ENCODE measurements around the gene KLHL7. TPM values are rescaled to one million over a fixed set of nuclear protein-coding genes. Genes with fewer than 3 reads are reported as not detected.

Gene KLHL7
- total RNA-seq, 1 donor from 2014 or later, result 16.4 TPM

DNA sequence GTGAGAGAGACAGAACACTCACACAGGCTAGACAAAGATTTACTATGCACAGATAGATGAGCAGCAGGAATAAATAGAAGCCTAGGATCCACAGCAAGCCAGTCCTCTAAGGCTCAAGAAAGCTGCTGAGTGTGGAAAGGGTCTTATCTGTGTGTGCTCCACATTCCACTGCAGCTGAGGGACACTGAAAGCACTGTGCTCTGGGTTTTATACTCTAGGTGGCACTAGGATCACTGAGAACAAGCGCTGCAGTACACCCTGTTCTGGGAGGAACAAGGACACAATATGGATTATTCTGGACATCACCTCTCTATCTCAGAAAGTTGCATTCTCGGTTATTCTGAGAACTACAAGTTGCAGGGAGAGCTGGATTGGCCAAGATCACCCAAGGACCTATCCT, 4.9 kb upstream of the KLHL7 start:
- intact Hi-C loops (cut with DNase I), result no loop called here
- no peak overlapping the region for H3K4me3 ChIP-seq
- ATAC-seq (no peak), DNase-seq (no peak)
- no peaks in the 10 kb centered on the region for H3K4me1 ChIP-seq
- H3K9me3 ChIP-seq, result no peaks in the 10 kb centered on the region
- H3K36me3 ChIP-seq, result no peaks in the 10 kb centered on the region
- H3K27ac ChIP-seq, result no peak overlapping the region
- TF ChIP-seq CTCF (IDR thresholded peaks at IDR 0.05), result no peak
- no peaks in the 10 kb centered on the region for H3K27me3 ChIP-seq

- Histone ChIP-seq H3K4me3 (peak overlapping the region; percentile 98), H3K9me3 (no peaks in the 10 kb centered on the region), H3K27me3 (no peaks in the 10 kb centered on the region), H3K4me1 (peaks cover 18% of the 10 kb centered on the region), H3K36me3 (no peaks in the 10 kb centered on the region), H3K27ac (peak overlapping the region; percentile 95)
- ATAC-seq, result no peak
- no peak for TF ChIP-seq CTCF (IDR thresholded peaks at IDR 0.05)
- DNase-seq, result no peak
- intact Hi-C loops (cut with DNase I), result no loop called here
These were observed 420 bp upstream of the KLHL7 start for GRCh38 chr7:23105086-23105643.

DNA sequence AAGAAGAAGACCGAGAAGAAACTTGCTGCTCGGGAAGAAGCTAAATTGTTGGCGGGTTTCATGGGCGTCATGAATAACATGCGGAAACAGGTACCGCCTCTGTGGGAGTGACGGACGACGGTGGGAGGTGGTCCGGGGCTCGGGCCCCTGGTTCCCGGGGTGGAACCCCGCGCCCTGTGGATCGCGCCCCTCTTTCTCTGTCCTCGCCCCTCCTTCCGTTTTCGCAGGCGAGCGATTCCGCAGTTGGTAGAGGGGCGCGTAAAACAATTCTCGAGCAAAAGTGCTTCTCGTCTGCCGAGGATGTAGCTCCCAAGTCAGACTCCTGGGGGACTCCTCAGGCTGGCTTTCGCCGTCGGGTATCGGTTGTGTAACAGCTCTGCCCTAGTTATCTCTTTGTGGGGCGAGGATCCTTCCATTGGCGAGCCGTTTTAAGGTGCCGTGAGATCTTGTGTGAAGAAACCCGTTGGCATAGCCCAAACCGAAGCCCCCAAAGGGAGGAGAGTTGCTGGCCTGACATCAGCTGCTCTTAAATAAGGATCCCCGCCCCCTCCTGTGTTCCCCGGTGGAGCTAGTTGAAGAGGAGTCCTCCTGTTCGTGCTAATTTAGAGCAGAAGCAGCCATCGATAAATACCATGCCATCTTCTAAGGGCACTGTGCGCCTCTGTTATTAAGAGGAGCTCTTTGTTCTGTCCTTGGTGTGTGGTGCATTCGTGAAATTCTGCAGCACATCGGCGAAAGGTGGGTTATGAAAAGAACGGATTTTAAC, 655 bp downstream of the KLHL7 start:
- peak; percentile 70 for DNase-seq
- Histone ChIP-seq H3K9me3 (no peaks in the 10 kb centered on the region), H3K4me3 (peak overlapping the region; percentile 98), H3K27me3 (no peaks in the 10 kb centered on the region), H3K27ac (peak overlapping the region; percentile 95), H3K4me1 (peaks cover 18% of the 10 kb centered on the region), H3K36me3 (no peaks in the 10 kb centered on the region)
- intact Hi-C loops (cut with DNase I), result no loop called here
- peak; percentile 55 for ATAC-seq
- TF ChIP-seq CTCF (IDR thresholded peaks at IDR 0.05), result peak; percentile 10

DNA sequence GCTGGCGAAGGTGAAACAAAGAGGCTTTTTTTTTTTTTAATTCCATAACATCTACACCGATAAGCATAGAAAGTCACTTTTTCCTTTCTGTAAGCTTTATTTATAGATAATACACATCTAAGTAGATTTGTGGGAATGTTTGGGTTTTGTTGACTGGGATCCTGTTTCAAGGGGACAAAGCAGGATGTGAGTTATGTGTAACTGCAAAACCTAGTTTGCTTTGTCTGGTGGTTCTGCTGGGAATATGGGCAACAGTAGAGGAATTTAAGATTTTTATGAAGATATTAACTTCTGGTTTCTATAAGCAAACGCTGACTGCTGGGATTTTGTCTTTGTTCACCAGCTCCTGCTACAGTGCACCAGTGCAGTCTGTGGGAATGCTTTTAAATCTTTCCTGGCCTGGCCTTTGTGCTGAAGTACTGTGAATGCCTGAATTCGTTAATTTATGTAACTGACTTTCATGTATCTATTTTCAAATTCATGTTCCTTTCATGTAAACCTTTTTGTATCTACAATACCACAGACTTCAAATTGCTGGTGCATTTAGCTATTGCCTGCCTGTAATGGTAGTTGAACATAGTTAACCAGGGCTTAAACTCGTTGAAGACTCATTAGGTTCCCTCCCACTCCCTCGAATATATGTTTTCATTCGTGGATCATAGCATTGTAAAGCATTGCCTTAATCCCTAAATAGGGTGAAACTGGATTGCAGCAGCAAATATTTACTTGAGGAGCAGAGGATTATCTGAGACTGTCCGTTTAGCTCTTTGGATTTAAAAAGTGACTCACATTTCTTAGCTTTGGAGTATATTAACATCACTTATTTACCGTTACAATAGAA, 1.5 kb downstream of the KLHL7 start:
- no peak for ATAC-seq
- intact Hi-C loops (cut with DNase I), result no loop called here
- Histone ChIP-seq H3K27ac (peak overlapping the region; percentile 95), H3K4me3 (peak overlapping the region; percentile 98), H3K36me3 (no peaks in the 10 kb centered on the region), H3K27me3 (no peaks in the 10 kb centered on the region), H3K9me3 (no peaks in the 10 kb centered on the region), H3K4me1 (peaks cover 18% of the 10 kb centered on the region)
- no peak for DNase-seq
- TF ChIP-seq CTCF (IDR thresholded peaks at IDR 0.05), result no peak

DNA sequence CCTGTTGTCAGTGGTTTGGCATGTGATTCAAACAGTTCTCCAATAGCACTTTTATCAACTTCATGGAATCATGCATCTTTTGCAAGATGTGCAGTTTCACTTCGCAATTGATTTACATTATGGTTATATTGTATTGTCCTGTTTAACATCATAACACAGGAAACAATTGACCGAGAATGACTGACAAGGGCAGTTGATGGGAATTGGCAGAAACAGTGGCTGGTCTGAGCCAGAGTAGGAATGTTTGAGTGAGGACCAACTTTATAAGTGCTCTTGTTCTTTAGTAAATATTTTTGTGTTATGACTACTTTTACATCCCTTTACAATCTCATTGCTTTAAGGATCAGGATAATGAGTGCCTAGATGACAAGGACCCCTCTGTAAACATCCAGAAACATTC, 2.2 kb downstream of the KLHL7 start:
- ATAC-seq, result no peak
- Histone ChIP-seq H3K9me3 (no peaks in the 10 kb centered on the region), H3K4me1 (peaks cover 18% of the 10 kb centered on the region), H3K27ac (no peak overlapping the region), H3K4me3 (no peak overlapping the region), H3K36me3 (no peaks in the 10 kb centered on the region), H3K27me3 (no peaks in the 10 kb centered on the region)
- intact Hi-C loops (cut with DNase I), result no loop called here
- no peak for TF ChIP-seq CTCF (IDR thresholded peaks at IDR 0.05)
- DNase-seq, result no peak
